ENCODE data around the gene COA6.

GRCh38 chr1:234433563-234434285, 60.5 kb downstream of the COA6 start:
- no peak for TF ChIP-seq TAF1 (IDR thresholded peaks at IDR 0.05; ENCODE audit: low read depth, low read length)
- no peak for TF ChIP-seq POLR2A (IDR thresholded peaks at IDR 0.05; ENCODE audit: low read depth, low read length)
- no peak for TF ChIP-seq POLR2AphosphoS5 (IDR thresholded peaks at IDR 0.05; ENCODE audit: low read depth, low read length)
- peak; percentile 82 for TF ChIP-seq PAX5 (IDR thresholded peaks at IDR 0.05; ENCODE audit: insufficient read depth, low read length, severe bottlenecking)
- TF ChIP-seq SPI1 (IDR thresholded peaks at IDR 0.05; ENCODE audit: low read depth, low read length) = peak; percentile 56

Measured in GM12891 (cell line).